Measurements from ENCODE around the gene PYGO1. TPM values are rescaled to one million over a fixed set of nuclear protein-coding genes. Genes with fewer than 3 reads are reported as not detected.

The PYGO1 gene
- total and polyA plus RNA-seq, 4 donors: 0.07 to 2.9 (median 0.16) TPM

GRCh38 chr15:55552451-55552850 is 35.7 kb downstream of the PYGO1 start:
- Histone ChIP-seq H3K27ac (ENCODE audit: low read depth in 1 of 2, low read length in 2 of 2) (no peak overlapping the region), H3K4me3 (ENCODE audit: low read depth in 1 of 3, low read length in 3 of 3) (no peak overlapping the region), H3K9ac (ENCODE audit: low read depth in 1 of 2, low read length in 2 of 2) (no peak overlapping the region), H3K9me3 (ENCODE audit: control insufficient read depth in 4 of 4, low read length in 3 of 4) (peaks cover 0 to 3% (median 1%) of the 10 kb centered on the region in 4 donors), H3K4me1 (ENCODE audit: control insufficient read depth in 4 of 4, insufficient read depth in 4 of 4, low read length in 3 of 4) (no peaks in the 10 kb centered on the region), H3K36me3 (ENCODE audit: control insufficient read depth in 4 of 4, insufficient read depth in 3 of 4, low read depth in 1 of 4, low read length in 3 of 4) (peaks cover 0 to 2% (median 0%) of the 10 kb centered on the region in 4 donors), H3K27me3 (ENCODE audit: control insufficient read depth in 4 of 4, insufficient read depth in 4 of 4, low read length in 3 of 4) (no peaks in the 10 kb centered on the region)
- 79% methylated on average over 5 of the region's 5 CpGs for WGBS
- TF ChIP-seq EGR1 (IDR thresholded peaks at IDR 0.05; ENCODE audit: low read depth in 2 of 2) (no peak), TAF1 (conservative IDR thresholded peaks at IDR 0.05) (no peak), SP1 (IDR thresholded peaks at IDR 0.05) (no peak), ATF3 (IDR thresholded peaks at IDR 0.05) (no peak), RAD21 (IDR thresholded peaks at IDR 0.05) (no peak), YY1 (IDR thresholded peaks at IDR 0.05) (no peak), GABPA (IDR thresholded peaks at IDR 0.05 in 1 of 2, conservative IDR thresholded peaks at IDR 0.05 in 1 of 2) (no peak), FOXA2 (IDR thresholded peaks at IDR 0.05) (no peak), RXRA (IDR thresholded peaks at IDR 0.05) (no peak), FOXA1 (IDR thresholded peaks at IDR 0.05) (no peak), REST (IDR thresholded peaks at IDR 0.05) (no peak)
- TF ChIP-seq, protein P1, sequence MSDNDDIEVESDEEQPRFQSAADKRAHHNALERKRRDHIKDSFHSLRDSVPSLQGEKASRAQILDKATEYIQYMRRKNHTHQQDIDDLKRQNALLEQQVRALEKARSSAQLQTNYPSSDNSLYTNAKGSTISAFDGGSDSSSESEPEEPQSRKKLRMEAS (IDR thresholded peaks at IDR 0.05): no peak
- no peak for DNase-seq (ENCODE audit: low spot score)

DNA sequence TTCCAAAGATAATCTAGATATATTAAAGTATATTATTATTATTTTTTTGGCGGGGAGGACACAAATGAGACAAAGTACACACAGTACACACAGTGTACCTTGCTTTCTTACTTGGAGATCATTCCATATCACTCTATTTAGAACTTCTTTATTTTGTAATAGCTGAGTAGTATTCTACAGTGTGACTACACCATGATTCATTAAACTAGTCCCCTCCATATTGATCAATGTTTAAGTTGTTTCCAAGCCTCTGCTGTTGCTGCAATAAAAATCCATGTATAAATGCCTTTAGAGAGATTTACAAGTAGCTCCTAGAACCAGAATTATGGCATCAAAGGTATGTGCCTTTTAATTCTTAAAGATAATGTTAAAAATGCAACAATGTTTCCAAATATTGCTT is 38.8 kb downstream of the PYGO1 start:
- Histone ChIP-seq H3K27me3 (ENCODE audit: control insufficient read depth in 4 of 4, insufficient read depth in 4 of 4, low read length in 3 of 4) (no peaks in the 10 kb centered on the region), H3K9me3 (ENCODE audit: control insufficient read depth in 4 of 4, low read length in 3 of 4) (no peaks in the 10 kb centered on the region), H3K27ac (ENCODE audit: low read depth in 1 of 2, low read length in 2 of 2) (no peak overlapping the region), H3K9ac (ENCODE audit: low read depth in 1 of 2, low read length in 2 of 2) (no peak overlapping the region), H3K36me3 (ENCODE audit: control insufficient read depth in 4 of 4, insufficient read depth in 3 of 4, low read depth in 1 of 4, low read length in 3 of 4) (no peaks in the 10 kb centered on the region), H3K4me3 (ENCODE audit: low read depth in 1 of 3, low read length in 3 of 3) (no peak overlapping the region), H3K4me1 (ENCODE audit: control insufficient read depth in 4 of 4, insufficient read depth in 4 of 4, low read length in 3 of 4) (no peaks in the 10 kb centered on the region)
- TF ChIP-seq ATF3 (IDR thresholded peaks at IDR 0.05) (no peak), NR2F2 (IDR thresholded peaks at IDR 0.05) (no peak), REST (IDR thresholded peaks at IDR 0.05) (no peak), EGR1 (IDR thresholded peaks at IDR 0.05; ENCODE audit: low read depth in 2 of 2) (no peak), YY1 (IDR thresholded peaks at IDR 0.05) (no peak), FOXA2 (IDR thresholded peaks at IDR 0.05) (no peak), HNF4A (conservative IDR thresholded peaks at IDR 0.05) (no peak), GABPA (IDR thresholded peaks at IDR 0.05 in 1 of 2, conservative IDR thresholded peaks at IDR 0.05 in 1 of 2) (no peak), FOXA1 (IDR thresholded peaks at IDR 0.05) (no peak), RXRA (IDR thresholded peaks at IDR 0.05) (no peak), TAF1 (conservative IDR thresholded peaks at IDR 0.05) (no peak), RAD21 (IDR thresholded peaks at IDR 0.05) (no peak)
- TF ChIP-seq, protein P2, sequence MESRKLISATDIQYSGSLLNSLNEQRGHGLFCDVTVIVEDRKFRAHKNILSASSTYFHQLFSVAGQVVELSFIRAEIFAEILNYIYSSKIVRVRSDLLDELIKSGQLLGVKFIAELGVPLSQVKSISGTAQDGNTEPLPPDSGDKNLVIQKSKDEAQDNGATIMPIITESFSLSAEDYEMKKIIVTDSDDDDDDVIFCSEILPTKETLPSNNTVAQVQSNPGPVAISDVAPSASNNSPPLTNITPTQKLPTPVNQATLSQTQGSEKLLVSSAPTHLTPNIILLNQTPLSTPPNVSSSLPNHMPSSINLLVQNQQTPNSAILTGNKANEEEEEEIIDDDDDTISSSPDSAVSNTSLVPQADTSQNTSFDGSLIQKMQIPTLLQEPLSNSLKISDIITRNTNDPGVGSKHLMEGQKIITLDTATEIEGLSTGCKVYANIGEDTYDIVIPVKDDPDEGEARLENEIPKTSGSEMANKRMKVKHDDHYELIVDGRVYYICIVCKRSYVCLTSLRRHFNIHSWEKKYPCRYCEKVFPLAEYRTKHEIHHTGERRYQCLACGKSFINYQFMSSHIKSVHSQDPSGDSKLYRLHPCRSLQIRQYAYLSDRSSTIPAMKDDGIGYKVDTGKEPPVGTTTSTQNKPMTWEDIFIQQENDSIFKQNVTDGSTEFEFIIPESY (IDR thresholded peaks at IDR 0.05): no peak
- no peak for DNase-seq (ENCODE audit: low spot score)
- 95% methylated on average over 1 of the region's 1 CpG for WGBS
